ENCODE results near the gene MCEMP1.

GRCh38 chr19:7631577-7631976 lies 45.3 kb upstream of the MCEMP1 start:
- TF ChIP-seq CTCF (IDR thresholded peaks at IDR 0.05) (no peak), ZFX (IDR thresholded peaks at IDR 0.05; ENCODE audit: borderline replicate concordance) (no peak)
